Mesendoderm (in vitro differentiated cells): Measurements from ENCODE around the gene PRKAR1A.

Experiments
- DNase-seq: peaks from one replicate; pipeline ENCODE4 v3.0.0; 2013
- H2AK5ac ChIP-seq: 2 replicates; pipeline ENCODE4 v1.6.1; 2013; ENCODE audit warnings: low read length, inconsistent platforms
- H2BK120ac ChIP-seq: 2 replicates; pipeline ENCODE4 v1.6.1; 2013; ENCODE audit warnings: low read depth, mild to moderate bottlenecking, low read length, moderate library complexity, mixed read lengths
- H2BK15ac ChIP-seq: replicated peaks from 2 replicates; pipeline ENCODE4 v1.6.1; 2013; ENCODE audit warnings: low read depth, mild to moderate bottlenecking, moderate library complexity
- H2BK5ac ChIP-seq: 2 replicates; pipeline ENCODE4 v1.6.1; 2013; ENCODE audit warnings: low read length, inconsistent platforms
- H3K18ac ChIP-seq: 2 replicates; pipeline ENCODE4 v1.6.1; 2013; ENCODE audit warnings: mild to moderate bottlenecking, low read length, mixed read lengths
- H3K23ac ChIP-seq: one replicate; pipeline ENCODE4 v1.6.1; 2013; ENCODE audit warnings: low read length
- H3K27ac ChIP-seq: 2 replicates; pipeline ENCODE4 v1.5.1; 2013; ENCODE audit warnings: low read depth, mild to moderate bottlenecking, inconsistent platforms, low read length, moderate library complexity
- H3K27me3 ChIP-seq: 2 replicates; pipeline ENCODE4 v1.6.1; 2013; ENCODE audit warnings: low read length, control low read depth, mild to moderate bottlenecking, inconsistent platforms; ENCODE audit not compliant: insufficient read depth, poor library complexity
- H3K36me3 ChIP-seq: 2 replicates; pipeline ENCODE4 v1.6.1; 2013; ENCODE audit warnings: low read length, inconsistent platforms; ENCODE audit not compliant: control insufficient read depth, insufficient read depth
- H3K4ac ChIP-seq: one replicate; pipeline ENCODE4 v1.6.1; 2013; ENCODE audit warnings: low read depth, mild to moderate bottlenecking, low read length, moderate library complexity
- H3K4me1 ChIP-seq: 2 replicates; pipeline ENCODE4 v1.6.1; 2013; ENCODE audit warnings: low read depth, low read length, inconsistent platforms; ENCODE audit not compliant: control insufficient read depth
- H3K4me2 ChIP-seq: 2 replicates; pipeline ENCODE4 v1.6.1; 2013; ENCODE audit warnings: low read length
- H3K4me3 ChIP-seq: 2 replicates; pipeline ENCODE4 v1.5.1; 2013; ENCODE audit warnings: mild to moderate bottlenecking, low read length
- H3K56ac ChIP-seq: one replicate; pipeline ENCODE4 v1.6.1; 2013; ENCODE audit warnings: low read length
- H3K79me1 ChIP-seq: 2 replicates; pipeline ENCODE4 v1.6.1; 2013; ENCODE audit warnings: low read length, inconsistent platforms
- H3K79me2 ChIP-seq: 2 replicates; pipeline ENCODE4 v1.6.1; 2013; ENCODE audit warnings: mild to moderate bottlenecking, low read length; ENCODE audit not compliant: control insufficient read depth, insufficient read depth
- H3K9ac ChIP-seq: 2 replicates; pipeline ENCODE4 v1.6.1; 2013; ENCODE audit warnings: low read length, inconsistent platforms
- H4K5ac ChIP-seq: one replicate; pipeline ENCODE4 v1.6.1; 2013; ENCODE audit warnings: low read length
- H4K8ac ChIP-seq: one replicate; pipeline ENCODE4 v1.6.1; 2013; ENCODE audit warnings: low read depth, mild to moderate bottlenecking, control low read depth, low read length, moderate library complexity
- WGBS: extraction: QIAGEN DNeasy Blood & Tissue Kit; methylation state at CpG from one replicate; pipeline ENCODE4 v1.1.7; 2013; ENCODE audit warnings: low lambda C conversion rate, missing lambda C conversion rate; ENCODE audit not compliant: insufficient coverage; ENCODE audit errors: extremely low coverage; 5-methylcytosine and 5-hydroxymethylcytosine counted together

The PRKAR1A gene

GRCh38 chr17:68565661-68566441 is 53.6 kb downstream of the PRKAR1A start:
- H3K27ac ChIP-seq: no peak overlapping the region
- no peak overlapping the region for H2BK120ac ChIP-seq
- no peaks in the 10 kb centered on the region for H3K79me2 ChIP-seq
- no peak overlapping the region for H3K4ac ChIP-seq
- H3K4me2 ChIP-seq: no peak overlapping the region
- H3K4me3 ChIP-seq: no peak overlapping the region
- H3K9ac ChIP-seq: no peak overlapping the region
- no peak for DNase-seq
- no peak overlapping the region for H4K5ac ChIP-seq
- no peaks in the 10 kb centered on the region for H3K4me1 ChIP-seq
- H3K36me3 ChIP-seq: peaks cover 1% of the 10 kb centered on the region
- no peaks in the 10 kb centered on the region for H3K27me3 ChIP-seq
- H2AK5ac ChIP-seq: no peak overlapping the region
- no peak overlapping the region for H2BK15ac ChIP-seq
- no peak overlapping the region for H3K23ac ChIP-seq
- no peak overlapping the region for H4K8ac ChIP-seq
- no peak overlapping the region for H3K18ac ChIP-seq
- WGBS: no CpG with 5 or more reads among the region's 3 CpGs
- no peaks in the 10 kb centered on the region for H3K79me1 ChIP-seq
- no peak overlapping the region for H2BK5ac ChIP-seq
- H3K56ac ChIP-seq: no peak overlapping the region

- Histone ChIP-seq H3K79me1 (no peaks in the 10 kb centered on the region), H3K9ac (no peak overlapping the region), H3K4ac (no peak overlapping the region), H4K8ac (no peak overlapping the region), H3K23ac (no peak overlapping the region), H3K79me2 (no peaks in the 10 kb centered on the region), H3K4me2 (no peak overlapping the region), H3K27me3 (no peaks in the 10 kb centered on the region), H3K27ac (no peak overlapping the region), H2BK15ac (no peak overlapping the region), H3K18ac (no peak overlapping the region), H3K56ac (no peak overlapping the region), H4K5ac (no peak overlapping the region), H3K4me3 (no peak overlapping the region), H2BK120ac (no peak overlapping the region), H3K36me3 (peaks cover 1% of the 10 kb centered on the region), H3K4me1 (no peaks in the 10 kb centered on the region), H2BK5ac (no peak overlapping the region), H2AK5ac (no peak overlapping the region)
- DNase-seq: no peak
- WGBS: no CpG with 5 or more reads among the region's 2 CpGs
Observed at GRCh38 chr17:68566442-68566738, 54.2 kb downstream of the PRKAR1A start.

- Histone ChIP-seq H4K5ac (no peak overlapping the region), H3K79me2 (no peaks in the 10 kb centered on the region), H3K4ac (no peak overlapping the region), H2BK15ac (no peak overlapping the region), H4K8ac (no peak overlapping the region), H2BK120ac (no peak overlapping the region), H3K18ac (no peak overlapping the region), H3K9ac (no peak overlapping the region), H3K56ac (no peak overlapping the region), H3K23ac (no peak overlapping the region), H3K27ac (no peak overlapping the region), H3K4me3 (no peak overlapping the region), H2AK5ac (no peak overlapping the region), H3K4me1 (no peaks in the 10 kb centered on the region), H2BK5ac (no peak overlapping the region), H3K27me3 (no peaks in the 10 kb centered on the region), H3K4me2 (no peak overlapping the region), H3K36me3 (peaks cover 1% of the 10 kb centered on the region), H3K79me1 (no peaks in the 10 kb centered on the region)
- DNase-seq: no peak
- WGBS: no CpG with 5 or more reads among the region's 3 CpGs
Observed at GRCh38 chr17:68567035-68567434, 54.8 kb downstream of the PRKAR1A start.

- H3K4me2 ChIP-seq: no peak overlapping the region
- H4K8ac ChIP-seq: no peak overlapping the region
- H3K79me1 ChIP-seq: no peaks in the 10 kb centered on the region
- H4K5ac ChIP-seq: no peak overlapping the region
- H2BK15ac ChIP-seq: no peak overlapping the region
- H3K4me1 ChIP-seq: no peaks in the 10 kb centered on the region
- H3K23ac ChIP-seq: no peak overlapping the region
- WGBS: no CpG with 5 or more reads among the region's 8 CpGs
- H3K4ac ChIP-seq: no peak overlapping the region
- no peak overlapping the region for H2BK5ac ChIP-seq
- no peak overlapping the region for H3K18ac ChIP-seq
- no peak for DNase-seq
- no peak overlapping the region for H2AK5ac ChIP-seq
- H3K4me3 ChIP-seq: no peak overlapping the region
- no peaks in the 10 kb centered on the region for H3K79me2 ChIP-seq
- no peak overlapping the region for H2BK120ac ChIP-seq
- no peak overlapping the region for H3K9ac ChIP-seq
- H3K27ac ChIP-seq: no peak overlapping the region
- H3K56ac ChIP-seq: no peak overlapping the region
- H3K27me3 ChIP-seq: no peaks in the 10 kb centered on the region
- peaks cover 1% of the 10 kb centered on the region for H3K36me3 ChIP-seq
Observed at GRCh38 chr17:68567581-68567980, 55.4 kb downstream of the PRKAR1A start.

- Histone ChIP-seq H3K36me3 (peaks cover 1% of the 10 kb centered on the region), H3K27ac (no peak overlapping the region), H3K56ac (no peak overlapping the region), H2BK120ac (no peak overlapping the region), H3K18ac (no peak overlapping the region), H2AK5ac (no peak overlapping the region), H3K79me1 (no peaks in the 10 kb centered on the region), H3K4ac (no peak overlapping the region), H4K8ac (no peak overlapping the region), H3K9ac (no peak overlapping the region), H3K79me2 (no peaks in the 10 kb centered on the region), H3K4me2 (no peak overlapping the region), H3K27me3 (no peaks in the 10 kb centered on the region), H4K5ac (no peak overlapping the region), H3K4me1 (no peaks in the 10 kb centered on the region), H3K4me3 (no peak overlapping the region), H3K23ac (no peak overlapping the region), H2BK5ac (no peak overlapping the region), H2BK15ac (no peak overlapping the region)
- DNase-seq: no peak
- WGBS: no CpG with 5 or more reads among the region's 2 CpGs
Observed at GRCh38 chr17:68568581-68568980, 56.4 kb downstream of the PRKAR1A start.

- H3K56ac ChIP-seq: no peak overlapping the region
- H2BK120ac ChIP-seq: no peak overlapping the region
- no peak overlapping the region for H3K27ac ChIP-seq
- no peak overlapping the region for H2AK5ac ChIP-seq
- no peak overlapping the region for H3K4me2 ChIP-seq
- no peak overlapping the region for H2BK5ac ChIP-seq
- no peak overlapping the region for H3K18ac ChIP-seq
- H2BK15ac ChIP-seq: no peak overlapping the region
- H3K4me3 ChIP-seq: no peak overlapping the region
- no peaks in the 10 kb centered on the region for H3K79me2 ChIP-seq
- H3K4me1 ChIP-seq: no peaks in the 10 kb centered on the region
- no peak overlapping the region for H3K9ac ChIP-seq
- no peak overlapping the region for H3K4ac ChIP-seq
- no peaks in the 10 kb centered on the region for H3K27me3 ChIP-seq
- H3K79me1 ChIP-seq: no peaks in the 10 kb centered on the region
- no peak overlapping the region for H4K8ac ChIP-seq
- no peak overlapping the region for H3K23ac ChIP-seq
- no peak for DNase-seq
- H3K36me3 ChIP-seq: peaks cover under 1% of the 10 kb centered on the region
- H4K5ac ChIP-seq: no peak overlapping the region
Observed at GRCh38 chr17:68569346-68569745, 57.1 kb downstream of the PRKAR1A start.
